Colonic mucosa (tissue), 4 donors: ENCODE measurements around the gene IGSF6. TPM values are rescaled to one million over a fixed set of nuclear protein-coding genes. Genes with fewer than 3 reads are reported as not detected.
"Not testable (repeated sequence)": the region's sequence is repeated elsewhere in the genome, so short reads cannot be mapped to it uniquely, and the experiment has no call there.

Experiments used
- DNase-seq: peaks from one replicate; pipeline ENCODE4 v3.0.0-alpha.2; 2020
- H3K27ac ChIP-seq: fragments of 200-600 bp; one replicate; pipeline ENCODE4 v1.8.0; 2021
- H3K27me3 ChIP-seq: fragments of 200-600 bp; one replicate; pipeline ENCODE4 v1.8.0; 2021
- H3K36me3 ChIP-seq: fragments of 200-600 bp; one replicate; pipeline ENCODE4 v1.8.0; 2021
- H3K4me1 ChIP-seq: fragments of 200-600 bp; one replicate; pipeline ENCODE4 v1.8.0; 2021; ENCODE audit warnings: mild to moderate bottlenecking
- H3K4me3 ChIP-seq: fragments of 200-600 bp; one replicate; pipeline ENCODE4 v1.8.0; 2021
- H3K9ac ChIP-seq, 2 donors: one replicate each; pipeline ENCODE4 v1.7.0; 2013; ENCODE audit warnings: control low read depth in 2 of 2, low read depth in 2 of 2, low read length in 2 of 2
- H3K9me3 ChIP-seq: fragments of 200-600 bp; one replicate; pipeline ENCODE4 v1.8.0; 2021
- intact Hi-C: fragments of 100-400 bp; cut with DNase I; formaldehyde crosslinking; loops from one replicate; pipeline ENCODE4 v1.14.1; 2022
- total RNA-seq, 2 donors: library from RNA; stranded (reverse); fragmentation: NEBNext Ultra II Directional in 1 of 2; extraction: Animal tissue kit (Norgen Biotek cat#: 25700) in 1 of 2; gene quantifications; one replicate each; pipeline ENCODE4 v1.2.1, GENCODE V29; 2021
- TF ChIP-seq, protein P1 (sequence below): fragments of 200-600 bp; IDR thresholded peaks from one replicate; pipeline ENCODE4 v1.8.0; 2022; ENCODE audit warnings: antibody characterized with exemption, mild to moderate bottlenecking
- donor health status: healthy.
- donor health status: DM: no; HTN: no; CAD: no.
- donor health status: DM: no; HTN: no; CAD: no.

Gene IGSF6
- total RNA-seq, 2 donors from 2014 or later, result 2.7 to 4.7 TPM

DNA sequence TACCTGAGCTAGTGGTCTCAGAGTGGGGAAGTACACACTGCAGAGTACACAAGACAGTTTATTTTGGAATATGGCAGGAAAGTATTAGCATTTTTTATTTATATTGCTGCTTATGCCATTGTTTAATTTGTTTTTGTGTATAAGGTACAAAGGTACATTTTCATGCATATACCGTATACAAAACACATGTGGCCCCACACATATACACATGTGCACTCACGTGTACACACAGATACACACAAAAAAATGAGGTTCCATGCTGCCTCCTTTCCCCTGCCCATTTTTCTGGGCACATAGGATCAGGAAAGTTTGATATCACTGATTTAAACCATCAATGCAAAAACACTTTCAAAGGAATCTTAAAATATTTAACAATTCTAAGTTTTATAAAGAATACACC is 12.9 kb downstream of the IGSF6 start:
- H3K9ac ChIP-seq, result no peak overlapping the region
- intact Hi-C loops, result no loop called here
- H3K36me3 ChIP-seq, result no peaks in the 10 kb centered on the region
- H3K4me3 ChIP-seq, result no peak overlapping the region
- no peaks in the 10 kb centered on the region for H3K4me1 ChIP-seq
- no peaks in the 10 kb centered on the region for H3K27me3 ChIP-seq
- TF ChIP-seq, protein P1, sequence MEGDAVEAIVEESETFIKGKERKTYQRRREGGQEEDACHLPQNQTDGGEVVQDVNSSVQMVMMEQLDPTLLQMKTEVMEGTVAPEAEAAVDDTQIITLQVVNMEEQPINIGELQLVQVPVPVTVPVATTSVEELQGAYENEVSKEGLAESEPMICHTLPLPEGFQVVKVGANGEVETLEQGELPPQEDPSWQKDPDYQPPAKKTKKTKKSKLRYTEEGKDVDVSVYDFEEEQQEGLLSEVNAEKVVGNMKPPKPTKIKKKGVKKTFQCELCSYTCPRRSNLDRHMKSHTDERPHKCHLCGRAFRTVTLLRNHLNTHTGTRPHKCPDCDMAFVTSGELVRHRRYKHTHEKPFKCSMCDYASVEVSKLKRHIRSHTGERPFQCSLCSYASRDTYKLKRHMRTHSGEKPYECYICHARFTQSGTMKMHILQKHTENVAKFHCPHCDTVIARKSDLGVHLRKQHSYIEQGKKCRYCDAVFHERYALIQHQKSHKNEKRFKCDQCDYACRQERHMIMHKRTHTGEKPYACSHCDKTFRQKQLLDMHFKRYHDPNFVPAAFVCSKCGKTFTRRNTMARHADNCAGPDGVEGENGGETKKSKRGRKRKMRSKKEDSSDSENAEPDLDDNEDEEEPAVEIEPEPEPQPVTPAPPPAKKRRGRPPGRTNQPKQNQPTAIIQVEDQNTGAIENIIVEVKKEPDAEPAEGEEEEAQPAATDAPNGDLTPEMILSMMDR, result no peak
- no peaks in the 10 kb centered on the region for H3K9me3 ChIP-seq
- no peak for DNase-seq
- H3K27ac ChIP-seq, result no peak overlapping the region

DNA sequence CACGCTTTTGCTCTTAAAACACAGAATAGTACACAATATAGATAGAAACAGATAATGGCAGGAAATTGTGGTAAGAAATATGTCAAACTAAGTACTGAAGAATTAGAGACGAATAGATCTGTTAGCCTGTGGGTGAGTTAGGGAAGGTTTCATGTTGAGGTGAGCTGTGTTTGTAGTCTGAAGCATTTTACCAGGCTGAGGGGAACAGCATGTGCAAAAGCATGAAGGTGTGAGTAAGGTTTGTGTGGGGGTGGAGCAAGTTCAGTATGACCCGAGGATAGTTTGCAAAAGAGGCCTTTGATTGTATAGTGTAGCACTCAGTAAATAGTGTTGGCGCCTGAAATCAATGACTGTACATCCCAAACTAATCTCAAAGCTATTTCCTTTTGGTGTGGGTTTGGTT is 13.8 kb downstream of the IGSF6 start:
- no peaks in the 10 kb centered on the region for H3K4me1 ChIP-seq
- no peak overlapping the region for H3K4me3 ChIP-seq
- H3K27ac ChIP-seq, result no peak overlapping the region
- no peak for DNase-seq
- H3K9ac ChIP-seq, result no peak overlapping the region
- H3K27me3 ChIP-seq, result no peaks in the 10 kb centered on the region
- no peaks in the 10 kb centered on the region for H3K9me3 ChIP-seq
- TF ChIP-seq, protein P1, result no peak
- intact Hi-C loops, result no loop called here
- no peaks in the 10 kb centered on the region for H3K36me3 ChIP-seq

DNA sequence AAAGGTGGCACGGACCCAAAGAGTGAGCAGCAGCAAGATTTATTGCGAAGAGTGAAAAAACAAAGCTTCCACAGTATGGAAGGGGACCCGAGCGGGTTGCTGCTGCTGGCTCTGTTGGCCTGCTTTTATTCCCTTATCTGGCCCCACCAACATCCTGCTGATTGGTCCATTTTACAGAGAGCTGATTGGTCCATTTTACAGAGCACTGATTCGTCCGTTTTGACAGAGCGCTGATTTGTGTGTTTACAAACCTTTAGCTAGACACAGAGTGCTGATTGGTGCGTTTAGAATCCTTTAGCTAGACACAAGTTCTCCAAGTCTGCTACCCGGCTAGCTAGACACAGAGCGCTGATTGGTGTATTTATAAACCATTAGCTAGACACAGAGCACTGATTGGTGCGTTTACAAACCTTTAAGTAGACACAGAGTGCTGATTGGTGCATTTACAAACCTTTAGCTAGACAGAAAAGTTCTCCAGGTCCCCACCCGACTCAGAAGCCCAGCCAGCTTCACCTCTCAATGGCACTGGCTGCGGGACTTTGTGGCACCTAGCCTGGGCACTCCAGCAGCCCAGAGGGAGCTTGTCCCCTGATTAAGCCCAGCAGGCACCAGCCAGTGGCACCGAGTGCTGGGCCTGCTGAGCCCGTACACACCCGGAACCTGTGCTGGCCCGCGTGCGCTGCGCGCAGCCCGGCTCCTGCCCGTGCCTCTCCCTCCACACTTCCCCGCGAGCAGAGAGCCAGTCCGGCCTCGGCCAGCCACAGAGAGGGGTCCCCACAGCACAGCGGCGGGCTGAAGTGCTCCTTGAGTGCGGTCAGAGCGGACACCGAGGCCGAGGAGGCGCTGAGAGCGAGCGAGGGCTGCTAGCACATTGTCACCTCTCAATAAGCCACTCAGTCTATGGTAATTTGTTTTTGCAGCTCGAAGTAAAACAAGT is 15.1 kb downstream of the IGSF6 start:
- Histone ChIP-seq H3K9ac (no peak overlapping the region), H3K27ac (no peak overlapping the region), H3K9me3 (no peaks in the 10 kb centered on the region), H3K27me3 (no peaks in the 10 kb centered on the region), H3K4me1 (no peaks in the 10 kb centered on the region), H3K4me3 (no peak overlapping the region), H3K36me3 (no peaks in the 10 kb centered on the region)
- TF ChIP-seq, protein P1, result no peak
- no peak for DNase-seq
- intact Hi-C loops, result no loop called here

DNA sequence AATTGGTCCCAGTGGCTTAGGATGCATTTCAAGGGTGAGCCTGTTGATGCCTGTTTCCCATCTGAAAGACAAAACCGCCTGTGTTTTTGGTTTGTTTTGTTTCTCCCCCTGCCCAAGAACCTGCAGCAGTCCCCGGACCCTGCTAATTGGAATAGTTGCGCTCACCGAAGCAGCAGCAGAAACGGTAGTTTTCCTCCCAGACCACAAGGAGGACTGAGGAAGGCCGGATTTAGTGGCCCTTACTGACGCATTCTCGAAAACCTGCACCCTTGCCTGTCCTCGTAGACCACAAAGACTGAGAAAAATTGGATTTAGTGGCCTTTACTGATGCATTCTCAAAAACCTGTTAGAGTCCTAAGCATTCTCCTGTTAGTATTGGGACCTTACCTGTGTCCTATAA is 16.7 kb downstream of the IGSF6 start:
- not testable (repeated sequence) for DNase-seq, H3K4me1 ChIP-seq, H3K36me3 ChIP-seq

DNA sequence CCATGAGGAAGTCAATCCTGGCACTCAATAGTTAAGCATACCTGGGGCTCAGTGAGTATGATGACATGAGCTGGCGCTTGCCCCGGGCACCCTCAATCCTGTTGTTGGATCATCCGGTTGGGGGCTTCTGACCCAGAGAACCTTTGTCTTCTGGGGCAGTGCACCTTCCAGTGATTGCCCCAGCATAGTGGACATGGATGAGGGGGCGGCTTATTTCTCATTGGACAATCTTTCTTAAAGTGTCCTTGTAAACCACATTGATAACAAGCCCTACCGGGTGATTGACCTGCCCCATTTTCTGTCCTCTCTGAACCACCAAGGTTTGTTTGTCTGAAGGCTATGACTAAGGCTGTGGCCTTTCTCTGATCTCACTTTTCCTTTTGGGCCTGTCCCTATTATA is 18.2 kb downstream of the IGSF6 start:
- H3K9ac ChIP-seq, result no peak overlapping the region
- intact Hi-C loops, result no loop called here
- TF ChIP-seq, protein P1, result no peak
- no peaks in the 10 kb centered on the region for H3K27me3 ChIP-seq
- no peaks in the 10 kb centered on the region for H3K4me1 ChIP-seq
- peaks cover 6% of the 10 kb centered on the region for H3K36me3 ChIP-seq
- no peaks in the 10 kb centered on the region for H3K9me3 ChIP-seq
- DNase-seq, result no peak
- no peak overlapping the region for H3K27ac ChIP-seq
- H3K4me3 ChIP-seq, result no peak overlapping the region

More for the DNA sequence above, 16.7 kb downstream of the IGSF6 start:
- H3K27ac ChIP-seq, H3K4me3 ChIP-seq, H3K9ac ChIP-seq, intact Hi-C loops, H3K27me3 ChIP-seq, H3K9me3 ChIP-seq: not testable (repeated sequence)

DNA sequence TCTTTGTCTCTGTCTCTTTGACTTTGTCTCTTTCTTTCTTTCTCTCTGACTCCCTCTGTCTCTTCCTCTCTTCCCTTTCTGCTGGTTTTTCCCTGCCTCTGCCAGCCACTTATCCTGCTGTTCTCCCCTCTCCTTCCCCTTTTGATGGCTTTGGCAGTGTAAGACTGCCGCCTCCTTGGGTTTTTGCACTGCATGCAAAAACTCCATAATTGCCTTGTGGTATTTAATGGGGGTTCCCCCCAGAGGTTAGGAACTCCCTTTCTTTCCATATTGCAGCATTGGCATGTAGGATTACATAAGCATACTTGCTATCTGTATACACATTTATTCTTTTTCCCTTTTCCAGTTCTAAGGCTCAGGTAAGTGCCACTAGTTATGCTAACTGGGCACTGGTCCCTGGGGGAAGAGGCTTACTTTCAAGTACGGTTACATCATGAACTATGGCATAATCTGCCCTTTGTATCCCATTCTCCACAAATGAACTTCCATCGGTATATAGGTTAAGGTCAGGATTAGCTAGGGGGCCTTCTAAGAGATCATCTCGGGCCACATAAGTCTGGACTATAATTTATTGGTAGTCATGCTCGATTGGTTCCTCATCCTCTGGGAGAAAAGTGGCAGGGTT is 20.3 kb downstream of the IGSF6 start:
- H3K36me3 ChIP-seq, H3K4me3 ChIP-seq, H3K27ac ChIP-seq, intact Hi-C loops, DNase-seq, H3K4me1 ChIP-seq, H3K9me3 ChIP-seq, H3K9ac ChIP-seq, H3K27me3 ChIP-seq: not testable (repeated sequence)

DNA sequence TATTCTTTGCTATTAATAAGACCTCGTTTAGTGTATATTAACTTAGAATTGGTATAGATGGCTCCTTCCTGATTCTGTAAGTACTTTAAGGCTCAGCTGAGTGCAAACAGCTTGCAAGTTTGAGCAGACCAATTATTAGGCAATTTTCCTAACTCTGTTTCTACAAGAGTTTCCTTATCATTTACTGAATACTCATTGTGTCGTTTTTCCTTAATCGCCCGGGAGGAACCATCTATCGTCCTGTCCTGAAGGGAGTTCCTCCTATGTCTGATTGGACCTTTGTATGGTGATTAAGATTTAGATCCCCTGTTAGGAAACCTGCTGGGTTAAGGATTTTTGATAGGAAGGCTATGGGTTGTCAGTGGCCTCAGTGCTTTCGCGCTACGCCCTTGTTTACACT is 21.0 kb downstream of the IGSF6 start:
- H3K9me3 ChIP-seq, H3K27me3 ChIP-seq, DNase-seq, intact Hi-C loops, H3K27ac ChIP-seq, H3K36me3 ChIP-seq, H3K9ac ChIP-seq, H3K4me1 ChIP-seq, H3K4me3 ChIP-seq: not testable (repeated sequence)

DNA sequence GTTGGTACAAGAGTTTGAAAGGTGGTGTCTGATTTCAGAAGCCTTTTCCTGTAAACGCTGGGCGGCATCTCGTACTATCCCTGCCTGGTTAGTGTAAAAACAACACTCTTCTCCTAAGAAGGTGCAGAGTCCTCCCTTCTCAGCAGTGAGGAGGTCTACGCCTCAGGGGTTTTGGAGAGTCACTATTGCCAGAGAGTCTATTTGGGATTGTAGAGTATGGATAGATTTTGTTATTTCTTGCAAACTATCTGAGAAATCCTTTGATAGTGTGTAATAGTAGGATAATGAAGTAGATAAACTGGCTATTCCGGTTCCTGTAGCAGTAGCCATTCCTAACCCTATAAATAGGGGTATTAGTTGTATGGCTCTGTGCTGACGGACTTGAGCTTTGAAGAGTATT is 21.5 kb downstream of the IGSF6 start:
- H3K9ac ChIP-seq, H3K4me3 ChIP-seq, H3K27me3 ChIP-seq, H3K9me3 ChIP-seq, intact Hi-C loops, H3K4me1 ChIP-seq, DNase-seq, H3K36me3 ChIP-seq, H3K27ac ChIP-seq: not testable (repeated sequence)

DNA sequence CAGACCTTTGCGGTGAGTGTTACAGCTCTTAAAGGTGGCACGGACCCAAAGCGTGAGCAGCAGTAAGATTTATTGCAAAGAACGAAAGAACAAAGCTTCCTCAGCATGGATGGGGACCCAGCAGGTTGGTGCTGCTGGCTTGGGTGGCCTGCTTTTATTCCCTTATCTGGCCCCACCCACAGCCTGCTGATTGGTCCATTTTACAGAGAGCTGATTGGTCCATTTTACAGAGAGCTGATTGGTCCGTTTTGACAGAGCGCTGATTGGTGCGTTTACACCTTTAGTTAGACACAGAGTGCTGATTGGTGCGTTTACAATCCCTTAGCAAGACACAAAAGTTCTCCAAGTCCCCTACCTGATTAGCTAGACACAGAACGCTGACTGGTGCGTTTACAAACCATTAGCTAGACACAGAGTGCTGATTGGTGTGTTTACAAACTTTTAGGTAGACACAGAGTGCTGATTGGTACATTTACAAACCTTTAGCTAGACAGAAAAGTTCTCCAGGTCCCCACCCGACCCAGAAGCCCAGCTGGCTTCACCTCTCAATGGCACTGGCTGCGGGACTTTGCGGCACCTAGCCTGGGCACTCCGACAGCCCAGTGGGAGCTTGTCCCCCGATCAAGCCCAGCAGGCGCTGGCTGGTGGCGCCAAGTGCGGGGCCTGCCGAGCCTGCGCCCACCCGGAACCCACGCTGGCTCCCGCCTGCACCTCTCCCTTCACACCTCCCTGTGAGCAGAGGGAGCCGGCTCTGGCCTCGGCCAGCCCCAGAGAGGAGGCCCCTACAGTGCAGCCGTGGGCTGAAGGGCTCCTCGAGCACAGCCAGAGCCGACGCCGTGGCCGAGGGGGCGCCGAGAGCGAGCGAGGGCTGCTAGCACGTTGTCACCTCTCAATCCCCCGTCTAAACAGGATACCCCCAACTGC is 22.5 kb downstream of the IGSF6 start:
- H3K9ac ChIP-seq, H3K9me3 ChIP-seq, H3K27ac ChIP-seq, H3K36me3 ChIP-seq, H3K27me3 ChIP-seq, H3K4me3 ChIP-seq, intact Hi-C loops, H3K4me1 ChIP-seq, DNase-seq: not testable (repeated sequence)
